Left renal pelvis (tissue), 4 donors: ENCODE results near the gene CYFIP1. TPM values are rescaled to one million over a fixed set of nuclear protein-coding genes. Genes with fewer than 3 reads are reported as not detected.

Experiments used
- DNase-seq, 4 donors: peaks; one replicate each; pipeline ENCODE4 v3.0.0-alpha.2; 2013; ENCODE audit warnings: low read depth in 4 of 4, low spot score in 3 of 4
- polyA plus RNA-seq, 4 donors: library from polyadenylated mRNA; unstranded; fragments of 120-200 nt; gene quantifications; one replicate each; pipeline ENCODE4 v1.2.1, GENCODE V29; 2013; ENCODE audit not compliant: insufficient read length in 4 of 4

CYFIP1 gene
- polyA plus RNA-seq, 4 donors: 73.2 to 93.7 (median 89.3) TPM

- no peak for DNase-seq
Measured at GRCh38 chr15:22969489-22969888, 10.7 kb downstream of the CYFIP1 start.

GRCh38 chr15:22968366-22968765, 11.8 kb downstream of the CYFIP1 start:
- no peak for DNase-seq

- no peak for DNase-seq
Measured at GRCh38 chr15:22967084-22967770, 12.9 kb downstream of the CYFIP1 start.

- no peak for DNase-seq
Measured at GRCh38 chr15:22966321-22967083, 13.7 kb downstream of the CYFIP1 start.

- no peak for DNase-seq
Measured at GRCh38 chr15:22963641-22964040, 16.5 kb downstream of the CYFIP1 start.

- no peak for DNase-seq
Measured at GRCh38 chr15:22962611-22963010, 17.6 kb downstream of the CYFIP1 start.

- no peak for DNase-seq
Measured at GRCh38 chr15:22961762-22962161, 18.4 kb downstream of the CYFIP1 start.

GRCh38 chr15:22960556-22960955, 19.6 kb downstream of the CYFIP1 start:
- no peak for DNase-seq

GRCh38 chr15:22960126-22960525, 20.0 kb downstream of the CYFIP1 start:
- no peak for DNase-seq

- DNase-seq: no peak
Measured at GRCh38 chr15:22959321-22960101, 20.7 kb downstream of the CYFIP1 start.

GRCh38 chr15:22958487-22959280, 21.5 kb downstream of the CYFIP1 start:
- no peak for DNase-seq

- DNase-seq: no peak
Measured at GRCh38 chr15:22956978-22957260, 23.2 kb downstream of the CYFIP1 start.

- no peak for DNase-seq
Measured at GRCh38 chr15:22956257-22956977, 23.8 kb downstream of the CYFIP1 start.

GRCh38 chr15:22955544-22956119, 24.5 kb downstream of the CYFIP1 start:
- DNase-seq: no peak

- DNase-seq: no peak
Measured at GRCh38 chr15:22954798-22955543, 25.2 kb downstream of the CYFIP1 start.

GRCh38 chr15:22954326-22954725, 25.8 kb downstream of the CYFIP1 start:
- no peak for DNase-seq

- DNase-seq: no peak
Measured at GRCh38 chr15:22952796-22953579, 27.2 kb downstream of the CYFIP1 start.
